GM06990 (cell line): ENCODE measurements around the gene MUC2.

Experiments used
- DNase-seq: peaks from one replicate; pipeline ENCODE4 v3.0.0-alpha.2; 2011; ENCODE audit not compliant: insufficient read length; ENCODE audit errors: extremely low read depth
- H3K27me3 ChIP-seq: replicated peaks from 2 replicates; pipeline ENCODE4 v1.6.0; 2011; ENCODE audit warnings: low read length; ENCODE audit not compliant: control insufficient read depth, insufficient read depth
- H3K36me3 ChIP-seq: 2 replicates; pipeline ENCODE4 v1.5.1; 2011; ENCODE audit warnings: low read length; ENCODE audit not compliant: control insufficient read depth, insufficient read depth
- H3K4me3 ChIP-seq: replicated peaks from 2 replicates; pipeline ENCODE4 v1.5.1; 2011; ENCODE audit warnings: low read depth, mild to moderate bottlenecking, control low read depth, low read length
- CTCF ChIP-seq: IDR thresholded peaks from 2 replicates; pipeline ENCODE4 v1.5.1; 2011; ENCODE audit warnings: low read length, control low read depth, mild to moderate bottlenecking, inconsistent platforms; ENCODE audit not compliant: insufficient read depth, poor library complexity, severe bottlenecking

The MUC2 gene

DNA sequence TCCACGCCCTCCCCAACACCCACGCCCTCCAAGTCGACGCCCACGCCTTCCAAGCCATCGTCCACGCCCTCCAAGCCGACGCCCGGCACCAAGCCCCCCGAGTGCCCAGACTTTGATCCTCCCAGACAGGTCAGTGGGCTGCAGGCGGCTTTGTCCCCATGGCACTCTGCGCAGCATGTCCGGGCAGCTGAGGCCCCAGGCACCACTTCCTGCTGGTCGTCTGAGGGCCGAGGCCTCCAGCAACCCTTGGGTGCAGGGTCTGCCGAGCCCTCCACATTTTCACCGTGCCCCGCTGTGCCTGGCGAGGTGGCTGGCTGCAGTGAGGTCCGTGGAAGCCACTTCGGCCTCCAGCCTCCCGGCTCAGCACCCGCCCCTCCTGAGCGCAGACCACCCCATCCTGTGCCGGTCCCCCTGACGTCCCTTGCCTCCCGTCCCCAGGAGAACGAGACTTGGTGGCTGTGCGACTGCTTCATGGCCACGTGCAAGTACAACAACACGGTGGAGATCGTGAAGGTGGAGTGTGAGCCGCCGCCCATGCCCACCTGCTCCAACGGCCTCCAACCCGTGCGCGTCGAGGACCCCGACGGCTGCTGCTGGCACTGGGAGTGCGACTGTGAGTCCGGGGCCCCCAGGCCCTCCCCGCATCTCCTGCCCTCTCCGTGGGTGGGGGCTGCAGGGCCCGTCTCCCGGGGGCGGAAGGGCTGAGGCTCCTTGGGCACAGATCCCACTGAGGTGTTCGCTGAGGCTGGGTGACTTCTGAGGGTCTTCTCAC, 26.8 kb downstream of the MUC2 start:
- Histone ChIP-seq H3K36me3 (no peaks in the 10 kb centered on the region), H3K4me3 (no peak overlapping the region), H3K27me3 (no peaks in the 10 kb centered on the region)
- no peak for DNase-seq
- TF ChIP-seq CTCF: no peak

- Histone ChIP-seq H3K4me3 (no peak overlapping the region), H3K27me3 (no peaks in the 10 kb centered on the region), H3K36me3 (no peaks in the 10 kb centered on the region)
- TF ChIP-seq CTCF: no peak
- no peak for DNase-seq
Observed at GRCh38 chr11:1102221-1102971, 27.7 kb downstream of the MUC2 start.

DNA sequence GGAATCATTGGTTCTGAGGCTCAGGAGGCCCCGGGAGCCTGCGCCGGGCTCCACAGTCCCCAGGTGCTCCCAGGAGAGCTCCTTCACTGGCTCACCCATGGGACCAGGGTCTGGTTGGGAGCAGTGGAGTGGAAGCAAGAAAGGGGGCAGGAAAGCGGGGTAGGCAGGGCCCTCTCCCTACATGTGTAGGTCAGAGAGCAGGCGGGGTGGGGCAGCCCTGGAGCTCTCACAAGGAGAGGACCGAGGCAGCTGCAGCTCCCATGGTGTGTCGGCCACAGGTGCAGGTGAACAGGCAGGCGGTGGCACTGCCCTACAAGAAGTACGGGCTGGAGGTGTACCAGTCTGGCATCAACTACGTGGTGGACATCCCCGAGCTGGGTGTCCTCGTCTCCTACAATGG, 28.3 kb downstream of the MUC2 start:
- Histone ChIP-seq H3K27me3 (no peaks in the 10 kb centered on the region), H3K4me3 (no peak overlapping the region), H3K36me3 (no peaks in the 10 kb centered on the region)
- DNase-seq: no peak
- TF ChIP-seq CTCF: no peak

DNA sequence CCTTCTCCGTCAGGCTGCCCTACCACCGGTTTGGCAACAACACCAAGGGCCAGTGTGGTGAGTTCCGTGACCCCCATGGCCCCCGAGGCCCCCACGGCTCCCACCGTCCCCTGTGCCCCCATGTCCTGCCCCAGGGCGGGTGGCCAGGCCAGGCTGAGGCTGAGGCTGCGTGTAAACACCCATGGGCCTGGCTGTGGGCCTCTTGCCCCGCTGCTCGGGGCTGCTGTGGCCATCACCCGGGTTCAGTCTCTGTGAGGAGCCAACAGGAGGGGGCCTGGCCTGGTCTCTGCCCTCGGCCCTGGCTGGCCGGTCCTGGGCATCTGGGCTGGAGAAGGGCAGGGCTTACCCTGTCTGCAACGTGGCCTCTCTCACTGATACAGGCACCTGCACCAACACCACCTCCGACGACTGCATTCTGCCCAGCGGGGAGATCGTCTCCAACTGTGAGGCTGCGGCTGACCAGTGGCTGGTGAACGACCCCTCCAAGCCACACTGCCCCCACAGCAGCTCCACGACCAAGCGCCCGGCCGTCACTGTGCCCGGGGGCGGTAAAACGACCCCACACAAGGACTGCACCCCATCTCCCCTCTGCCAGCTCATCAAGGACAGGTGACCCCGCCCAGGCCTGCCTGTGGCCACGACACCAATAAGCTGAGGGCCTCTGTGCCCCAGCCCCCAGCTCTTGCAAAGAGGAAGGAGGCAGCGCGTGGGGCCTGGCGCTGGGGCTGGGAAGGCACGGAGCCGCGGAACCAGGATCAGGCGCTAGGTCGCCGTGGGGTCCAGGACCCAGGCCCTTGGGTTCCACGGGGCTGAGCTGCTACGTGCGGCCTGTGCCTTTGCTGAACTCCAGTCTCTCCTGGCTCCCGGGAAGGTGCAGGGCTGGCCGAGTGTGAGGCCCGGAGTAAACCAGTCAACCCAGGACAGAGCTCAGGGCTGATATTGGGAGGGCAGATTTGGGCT, 29.0 kb downstream of the MUC2 start:
- no peak overlapping the region for H3K4me3 ChIP-seq
- no peaks in the 10 kb centered on the region for H3K36me3 ChIP-seq
- TF ChIP-seq CTCF: no peak
- H3K27me3 ChIP-seq: no peaks in the 10 kb centered on the region
- no peak for DNase-seq

- no peak for TF ChIP-seq CTCF
Observed at GRCh38 chr11:1104411-1105182, 29.9 kb downstream of the MUC2 start.

More at GRCh38 chr11:1104411-1105182, 29.9 kb downstream of the MUC2 start:
- Histone ChIP-seq H3K4me3 (no peak overlapping the region), H3K36me3 (no peaks in the 10 kb centered on the region), H3K27me3 (no peaks in the 10 kb centered on the region)
- DNase-seq: no peak
